Neural cell (in vitro differentiated cells): ENCODE results near the gene HIPK4.

Source experiments
- CTCF ChIP-seq: fragments of 450-650 bp; IDR thresholded peaks from 2 replicates; pipeline ENCODE4 v1.5.1; 2014; ENCODE audit warnings: antibody characterized with exemption, mild to moderate bottlenecking, moderate library complexity; ENCODE audit not compliant: poor library complexity, severe bottlenecking
- EP300 ChIP-seq: fragments of 450-650 bp; conservative IDR thresholded peaks from 2 replicates; pipeline ENCODE4 v1.6.1; 2014; ENCODE audit warnings: antibody characterized with exemption, mild to moderate bottlenecking, moderate library complexity; ENCODE audit not compliant: poor library complexity, severe bottlenecking
- EZH2 ChIP-seq: fragments of 200-600, 300-800 bp; shearing (Covaris generic), sonication (generic); IDR thresholded peaks from 2 replicates; pipeline ENCODE4 v1.6.1; 2014; ENCODE audit warnings: antibody characterized with exemption, low read length, borderline replicate concordance, mild to moderate bottlenecking; ENCODE audit not compliant: insufficient read depth, poor library complexity, severe bottlenecking
- POLR2AphosphoS5 ChIP-seq: IDR thresholded peaks from 2 replicates; pipeline ENCODE4 v1.6.1; 2012
- RAD21 ChIP-seq: fragments of 450-650 bp; conservative IDR thresholded peaks from 2 replicates; pipeline ENCODE4 v1.6.1; 2014; ENCODE audit warnings: antibody characterized with exemption, mild to moderate bottlenecking, moderate library complexity

GRCh38 chr19:40381321-40381720 lies 8.7 kb downstream of the HIPK4 start:
- no peak for TF ChIP-seq CTCF
- TF ChIP-seq RAD21: no peak
- no peak for TF ChIP-seq EZH2
- no peak for TF ChIP-seq EP300
- no peak for TF ChIP-seq POLR2AphosphoS5
